ENCODE data around the gene RNF14. TPM values are rescaled to one million over a fixed set of nuclear protein-coding genes. Genes with fewer than 3 reads are reported as not detected.

The RNF14 gene
- total and polyA plus RNA-seq, 2 experiments from 2014 or later, result 48.2 to 53.0 TPM

- no peak overlapping the region for H2AFZ ChIP-seq
- H3K4me3 ChIP-seq, result no peak overlapping the region
- TF ChIP-seq CTCF (IDR thresholded peaks at IDR 0.05; ENCODE audit: poor library complexity) (no peak), EZH2phosphoT487 (IDR thresholded peaks at IDR 0.05; ENCODE audit: low read depth, severe bottlenecking, unreplicated experiment) (no peak), EZH2 (IDR thresholded peaks at IDR 0.05; ENCODE audit: borderline replicate concordance) (no peak)
- no peaks in the 10 kb centered on the region for H3K36me3 ChIP-seq (replicated peaks; ENCODE audit: insufficient read depth, low read depth)
- H3K9me2 ChIP-seq (replicated peaks; ENCODE audit: insufficient read depth), result no peaks in the 10 kb centered on the region
- H3K4me2 ChIP-seq, result no peak overlapping the region
- H3K27ac ChIP-seq, result no peak overlapping the region
- H3K27me3 ChIP-seq, result no peaks in the 10 kb centered on the region
- no peak for DNase-seq (ENCODE audit: low spot score)
- no peaks in the 10 kb centered on the region for H3K79me2 ChIP-seq
- H3K9me3 ChIP-seq (ENCODE audit: low read depth), result no peaks in the 10 kb centered on the region
- H3K4me1 ChIP-seq (ENCODE audit: insufficient read depth), result no peaks in the 10 kb centered on the region
- no peaks in the 10 kb centered on the region for H4K20me1 ChIP-seq (ENCODE audit: insufficient read depth, poor library complexity, severe bottlenecking)
- WGBS (ENCODE audit: low lambda C conversion rate, missing lambda C conversion rate), result 88% methylated on average over 2 of the region's 2 CpGs
Measured at GRCh38 chr5:141952020-141952419, 16.9 kb upstream of the RNF14 start.

DNA sequence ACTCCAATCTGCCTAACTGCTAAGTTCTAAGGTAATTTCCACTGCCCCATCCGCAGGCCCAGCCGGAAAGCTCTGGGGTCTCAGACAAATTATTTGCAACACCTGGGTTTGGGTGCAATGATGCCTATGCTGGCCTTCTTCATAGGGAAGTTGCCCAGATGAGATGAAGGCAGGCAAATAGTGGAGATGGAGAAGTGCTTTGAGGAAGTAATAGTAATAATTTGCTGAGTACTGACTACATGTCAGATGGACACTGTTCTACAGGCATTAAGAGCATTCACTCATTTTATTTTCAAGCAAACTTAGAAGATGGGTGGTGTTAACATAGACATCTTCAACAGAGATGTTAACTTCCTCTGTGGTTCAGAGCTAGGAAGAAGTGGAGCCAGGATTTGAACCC is 14.7 kb upstream of the RNF14 start:
- Histone ChIP-seq H3K4me1 (ENCODE audit: insufficient read depth) (no peaks in the 10 kb centered on the region), H3K27me3 (no peaks in the 10 kb centered on the region), H4K20me1 (ENCODE audit: insufficient read depth, poor library complexity, severe bottlenecking) (no peaks in the 10 kb centered on the region), H3K9me3 (ENCODE audit: low read depth) (no peaks in the 10 kb centered on the region), H3K79me2 (no peaks in the 10 kb centered on the region), H3K36me3 (replicated peaks; ENCODE audit: insufficient read depth, low read depth) (no peaks in the 10 kb centered on the region), H3K4me2 (no peak overlapping the region), H3K4me3 (no peak overlapping the region), H3K27ac (no peak overlapping the region), H2AFZ (no peak overlapping the region), H3K9me2 (replicated peaks; ENCODE audit: insufficient read depth) (no peaks in the 10 kb centered on the region)
- 93% methylated on average over 2 of the region's 2 CpGs for whole genome bisulfite sequencing (ENCODE audit: low lambda C conversion rate, missing lambda C conversion rate)
- DNase-seq (ENCODE audit: low spot score), result no peak
- TF ChIP-seq CTCF (IDR thresholded peaks at IDR 0.05; ENCODE audit: poor library complexity) (no peak), EZH2phosphoT487 (IDR thresholded peaks at IDR 0.05; ENCODE audit: low read depth, severe bottlenecking, unreplicated experiment) (no peak), EZH2 (IDR thresholded peaks at IDR 0.05; ENCODE audit: borderline replicate concordance) (no peak)

DNA sequence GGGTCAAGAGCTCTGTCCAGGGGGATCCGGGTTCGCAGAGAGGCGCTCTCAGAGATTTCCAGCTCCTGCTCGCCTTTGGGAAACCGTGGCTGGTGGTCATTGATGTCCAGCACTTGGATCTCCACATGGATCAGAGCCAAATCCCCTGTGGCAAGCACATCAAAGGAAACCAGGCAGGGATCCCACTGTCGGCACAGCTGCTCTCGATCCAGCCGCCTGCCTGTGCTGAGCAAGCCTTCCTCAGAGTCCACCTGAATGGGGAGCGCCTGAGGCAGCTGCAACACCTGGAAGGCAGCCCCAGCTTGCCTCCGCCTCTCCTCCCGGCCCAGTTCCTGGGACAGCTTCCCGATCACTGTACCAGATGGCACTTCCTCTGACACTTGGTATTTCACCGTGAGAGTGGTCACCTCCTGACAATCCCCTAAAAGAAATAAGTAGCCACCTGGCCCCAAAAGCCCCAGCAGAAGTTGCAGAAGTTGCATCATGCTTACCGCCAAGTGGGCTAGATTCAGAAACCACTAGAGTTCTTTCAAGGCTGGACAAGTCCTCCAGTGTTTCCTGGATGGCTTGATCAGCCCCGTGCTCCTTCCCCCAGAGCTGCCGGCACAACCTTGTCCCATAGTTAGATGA is 11.4 kb upstream of the RNF14 start:
- no peak overlapping the region for H2AFZ ChIP-seq
- no peaks in the 10 kb centered on the region for H3K36me3 ChIP-seq (replicated peaks; ENCODE audit: insufficient read depth, low read depth)
- H3K27ac ChIP-seq, result no peak overlapping the region
- WGBS (ENCODE audit: low lambda C conversion rate, missing lambda C conversion rate), result 87% methylated on average over 16 of the region's 16 CpGs
- no peak for DNase-seq (ENCODE audit: low spot score)
- no peaks in the 10 kb centered on the region for H3K79me2 ChIP-seq
- no peak overlapping the region for H3K4me2 ChIP-seq
- TF ChIP-seq EZH2phosphoT487 (IDR thresholded peaks at IDR 0.05; ENCODE audit: low read depth, severe bottlenecking, unreplicated experiment) (no peak), CTCF (IDR thresholded peaks at IDR 0.05; ENCODE audit: poor library complexity) (no peak), EZH2 (IDR thresholded peaks at IDR 0.05; ENCODE audit: borderline replicate concordance) (no peak)
- H4K20me1 ChIP-seq (ENCODE audit: insufficient read depth, poor library complexity, severe bottlenecking), result no peaks in the 10 kb centered on the region
- no peaks in the 10 kb centered on the region for H3K27me3 ChIP-seq
- no peaks in the 10 kb centered on the region for H3K9me3 ChIP-seq (ENCODE audit: low read depth)
- no peak overlapping the region for H3K4me3 ChIP-seq
- H3K4me1 ChIP-seq (ENCODE audit: insufficient read depth), result no peaks in the 10 kb centered on the region
- H3K9me2 ChIP-seq (replicated peaks; ENCODE audit: insufficient read depth), result no peaks in the 10 kb centered on the region

Measured in hepatocyte (in vitro differentiated cells).